ENCODE measurements around the gene TNKS2. TPM values are rescaled to one million over a fixed set of nuclear protein-coding genes. Genes with fewer than 3 reads are reported as not detected.

TNKS2 gene
- total RNA-seq, 1 experiment from 2014 or later = 46.2 TPM

DNA sequence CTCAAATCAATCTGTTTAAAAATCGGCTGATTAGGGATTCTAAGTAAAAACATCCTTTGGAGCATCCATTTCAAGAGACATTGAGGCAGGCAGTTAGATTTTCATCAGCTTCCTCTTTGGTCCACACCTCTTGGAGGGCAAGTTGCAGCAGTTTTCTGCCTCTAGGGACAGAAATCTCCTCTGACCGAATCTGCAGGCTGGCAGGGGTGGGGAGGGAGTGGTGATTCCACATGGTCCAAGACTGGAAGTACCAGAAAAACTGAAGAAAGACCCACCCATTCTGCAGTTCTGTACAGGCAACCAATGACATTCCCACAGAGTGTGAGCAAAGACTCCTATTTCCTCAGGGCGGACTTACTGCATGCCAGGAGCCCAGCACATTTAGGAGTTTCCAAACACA lies 82.1 kb downstream of the TNKS2 start:
- Histone ChIP-seq H3K36me3 (ENCODE audit: control insufficient read depth, insufficient read depth, low read length) (no peaks in the 10 kb centered on the region), H3K4me1 (ENCODE audit: control insufficient read depth, insufficient read depth, low read length) (peaks cover 15% of the 10 kb centered on the region; the same call in 1 of the 2 replicates), H3K9me3 (ENCODE audit: control insufficient read depth, insufficient read depth, low read depth, low read length) (no peaks in the 10 kb centered on the region), H3K27ac (ENCODE audit: low read length) (no peak overlapping the region; the same call in 1 of the 2 replicates), H3K4me3 (ENCODE audit: low read depth in 2 of 2, low read length in 2 of 2) (no peak overlapping the region), H3K27me3 (ENCODE audit: control insufficient read depth, insufficient read depth, low read length) (no peaks in the 10 kb centered on the region)
- ChIA-PET CTCF (no interaction called here), POLR2A (no interaction called here)
- intact Hi-C loops (cut with micrococcal nuclease; ENCODE audit: unreplicated experiment) (no loop called here), in situ Hi-C loops (cut with HindIII; ENCODE audit: low pct_unique_long_range_greater_than_20kb, low sequenced_read_pairs) (no loop called here)
- DNase-seq (ENCODE audit: low read depth, low spot score) (no peak), ATAC-seq (0 out of 2 replicates have a peak, but pooled peaks have one; percentile 35)
- no peak for TF ChIP-seq SIN3A (IDR thresholded peaks at IDR 0.05; ENCODE audit: borderline replicate concordance, insufficient read depth, low read depth, low read length)
- no peak for TF ChIP-seq POLR2AphosphoS5 (IDR thresholded peaks at IDR 0.05; ENCODE audit: low read depth, low read length)
- TF ChIP-seq, protein P1, sequence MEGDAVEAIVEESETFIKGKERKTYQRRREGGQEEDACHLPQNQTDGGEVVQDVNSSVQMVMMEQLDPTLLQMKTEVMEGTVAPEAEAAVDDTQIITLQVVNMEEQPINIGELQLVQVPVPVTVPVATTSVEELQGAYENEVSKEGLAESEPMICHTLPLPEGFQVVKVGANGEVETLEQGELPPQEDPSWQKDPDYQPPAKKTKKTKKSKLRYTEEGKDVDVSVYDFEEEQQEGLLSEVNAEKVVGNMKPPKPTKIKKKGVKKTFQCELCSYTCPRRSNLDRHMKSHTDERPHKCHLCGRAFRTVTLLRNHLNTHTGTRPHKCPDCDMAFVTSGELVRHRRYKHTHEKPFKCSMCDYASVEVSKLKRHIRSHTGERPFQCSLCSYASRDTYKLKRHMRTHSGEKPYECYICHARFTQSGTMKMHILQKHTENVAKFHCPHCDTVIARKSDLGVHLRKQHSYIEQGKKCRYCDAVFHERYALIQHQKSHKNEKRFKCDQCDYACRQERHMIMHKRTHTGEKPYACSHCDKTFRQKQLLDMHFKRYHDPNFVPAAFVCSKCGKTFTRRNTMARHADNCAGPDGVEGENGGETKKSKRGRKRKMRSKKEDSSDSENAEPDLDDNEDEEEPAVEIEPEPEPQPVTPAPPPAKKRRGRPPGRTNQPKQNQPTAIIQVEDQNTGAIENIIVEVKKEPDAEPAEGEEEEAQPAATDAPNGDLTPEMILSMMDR (IDR thresholded peaks at IDR 0.05) = no peak
- TF ChIP-seq TCF7L2 (IDR thresholded peaks at IDR 0.05; ENCODE audit: low read depth, low read length) = no peak
- TF ChIP-seq, protein P2, sequence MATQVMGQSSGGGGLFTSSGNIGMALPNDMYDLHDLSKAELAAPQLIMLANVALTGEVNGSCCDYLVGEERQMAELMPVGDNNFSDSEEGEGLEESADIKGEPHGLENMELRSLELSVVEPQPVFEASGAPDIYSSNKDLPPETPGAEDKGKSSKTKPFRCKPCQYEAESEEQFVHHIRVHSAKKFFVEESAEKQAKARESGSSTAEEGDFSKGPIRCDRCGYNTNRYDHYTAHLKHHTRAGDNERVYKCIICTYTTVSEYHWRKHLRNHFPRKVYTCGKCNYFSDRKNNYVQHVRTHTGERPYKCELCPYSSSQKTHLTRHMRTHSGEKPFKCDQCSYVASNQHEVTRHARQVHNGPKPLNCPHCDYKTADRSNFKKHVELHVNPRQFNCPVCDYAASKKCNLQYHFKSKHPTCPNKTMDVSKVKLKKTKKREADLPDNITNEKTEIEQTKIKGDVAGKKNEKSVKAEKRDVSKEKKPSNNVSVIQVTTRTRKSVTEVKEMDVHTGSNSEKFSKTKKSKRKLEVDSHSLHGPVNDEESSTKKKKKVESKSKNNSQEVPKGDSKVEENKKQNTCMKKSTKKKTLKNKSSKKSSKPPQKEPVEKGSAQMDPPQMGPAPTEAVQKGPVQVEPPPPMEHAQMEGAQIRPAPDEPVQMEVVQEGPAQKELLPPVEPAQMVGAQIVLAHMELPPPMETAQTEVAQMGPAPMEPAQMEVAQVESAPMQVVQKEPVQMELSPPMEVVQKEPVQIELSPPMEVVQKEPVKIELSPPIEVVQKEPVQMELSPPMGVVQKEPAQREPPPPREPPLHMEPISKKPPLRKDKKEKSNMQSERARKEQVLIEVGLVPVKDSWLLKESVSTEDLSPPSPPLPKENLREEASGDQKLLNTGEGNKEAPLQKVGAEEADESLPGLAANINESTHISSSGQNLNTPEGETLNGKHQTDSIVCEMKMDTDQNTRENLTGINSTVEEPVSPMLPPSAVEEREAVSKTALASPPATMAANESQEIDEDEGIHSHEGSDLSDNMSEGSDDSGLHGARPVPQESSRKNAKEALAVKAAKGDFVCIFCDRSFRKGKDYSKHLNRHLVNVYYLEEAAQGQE (IDR thresholded peaks at IDR 0.05; ENCODE audit: insufficient read depth in 1 of 2, low read depth in 2 of 2, low read length in 1 of 2) = no peak
- BruUV-seq (replicated peaks) = no TSS peak

DNA sequence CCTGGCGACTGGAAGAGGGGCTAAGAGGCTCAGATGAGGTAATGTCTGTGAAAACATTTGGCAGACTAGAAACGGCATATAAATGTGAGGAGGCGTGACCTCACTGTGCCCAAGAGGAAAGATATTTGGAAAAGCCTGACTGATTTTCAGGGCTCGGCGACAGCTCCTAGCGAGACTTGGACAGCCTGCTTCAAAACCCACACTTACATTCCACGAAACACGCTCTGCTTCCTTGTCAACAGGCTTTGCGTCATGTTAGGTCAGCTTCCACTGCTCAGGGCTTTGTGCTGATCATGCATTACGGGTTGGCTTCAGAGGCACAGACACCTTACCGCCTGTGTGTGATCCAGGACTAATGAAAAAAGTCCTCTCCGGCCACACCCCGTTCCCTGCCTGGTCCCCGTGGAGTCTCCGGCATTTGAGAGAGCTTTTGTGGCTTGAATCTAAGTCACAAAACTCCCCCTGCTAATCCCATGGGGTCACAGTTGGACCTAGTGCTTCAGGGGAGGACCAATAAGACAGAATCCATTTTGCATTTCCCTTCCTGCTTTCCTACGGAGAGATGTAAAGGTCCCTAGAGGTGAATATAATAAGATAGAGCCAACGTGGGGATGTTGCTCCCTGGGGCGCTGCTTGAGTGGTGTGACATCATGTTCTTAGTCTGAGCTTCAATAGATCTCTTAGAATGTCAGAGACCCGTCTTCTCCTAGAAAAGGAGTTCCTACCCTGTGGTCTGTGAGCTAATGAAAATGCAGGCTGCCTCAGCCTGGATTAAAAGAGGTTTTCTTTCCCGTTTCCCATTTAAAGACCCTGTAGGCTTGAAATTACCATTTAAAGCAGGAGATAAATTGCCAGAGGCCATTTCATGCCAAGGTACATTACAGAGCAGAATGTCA lies 85.6 kb downstream of the TNKS2 start:
- no peaks in the 10 kb centered on the region for H3K27me3 ChIP-seq (ENCODE audit: control insufficient read depth, insufficient read depth, low read length)
- no peaks in the 10 kb centered on the region for H3K9me3 ChIP-seq (ENCODE audit: control insufficient read depth, insufficient read depth, low read depth, low read length)
- BruUV-seq (replicated peaks) = no TSS peak
- in situ Hi-C loops (cut with HindIII; ENCODE audit: low pct_unique_long_range_greater_than_20kb, low sequenced_read_pairs) (no loop called here), intact Hi-C loops (cut with micrococcal nuclease; ENCODE audit: unreplicated experiment) (no loop called here)
- peaks cover 19% of the 10 kb centered on the region for H3K4me1 ChIP-seq (ENCODE audit: control insufficient read depth, insufficient read depth, low read length)
- ChIA-PET POLR2A (no interaction called here), CTCF (interaction anchor here (0.6 to 0.7 kb wide), 2 partner anchors 12 to 43 kb away, joined by 3 to 4 read pairs; no protein-coding TSS in a partner anchor)
- ATAC-seq (peak; percentile 65), DNase-seq (ENCODE audit: low read depth, low spot score) (no peak)
- H3K36me3 ChIP-seq (ENCODE audit: control insufficient read depth, insufficient read depth, low read length) = no peaks in the 10 kb centered on the region
- H3K27ac ChIP-seq (ENCODE audit: low read length) = peak overlapping the region; percentile 23; the same call in 1 of the 2 replicates
- H3K4me3 ChIP-seq (ENCODE audit: low read depth in 2 of 2, low read length in 2 of 2) = peak overlapping the region in 1 of 2 experiments; percentile 22; a peak in 1 of 4 replicates
- TF ChIP-seq, protein P1 (IDR thresholded peaks at IDR 0.05) = no peak
- no peak for TF ChIP-seq TCF7L2 (IDR thresholded peaks at IDR 0.05; ENCODE audit: low read depth, low read length)
- TF ChIP-seq, protein P2 (IDR thresholded peaks at IDR 0.05; ENCODE audit: insufficient read depth in 1 of 2, low read depth in 2 of 2, low read length in 1 of 2) = no peak
- TF ChIP-seq SIN3A (IDR thresholded peaks at IDR 0.05; ENCODE audit: borderline replicate concordance, insufficient read depth, low read depth, low read length) = no peak
- no peak for TF ChIP-seq POLR2AphosphoS5 (IDR thresholded peaks at IDR 0.05; ENCODE audit: low read depth, low read length)

Data from Panc1 (cell line).